Measurements from ENCODE around the gene SLCO4A1. TPM values are rescaled to one million over a fixed set of nuclear protein-coding genes. Genes with fewer than 3 reads are reported as not detected.
A peak's percentile ranks its signal among the peaks of the same experiment; 100 is the strongest.

SLCO4A1 gene
- total and polyA plus RNA-seq, 9 of the 15 experiments (the other 6 are each of a cell fraction or from before 2014, with no cell fraction given), result 1.6 to 21.9 (median 12.8) TPM

DNA sequence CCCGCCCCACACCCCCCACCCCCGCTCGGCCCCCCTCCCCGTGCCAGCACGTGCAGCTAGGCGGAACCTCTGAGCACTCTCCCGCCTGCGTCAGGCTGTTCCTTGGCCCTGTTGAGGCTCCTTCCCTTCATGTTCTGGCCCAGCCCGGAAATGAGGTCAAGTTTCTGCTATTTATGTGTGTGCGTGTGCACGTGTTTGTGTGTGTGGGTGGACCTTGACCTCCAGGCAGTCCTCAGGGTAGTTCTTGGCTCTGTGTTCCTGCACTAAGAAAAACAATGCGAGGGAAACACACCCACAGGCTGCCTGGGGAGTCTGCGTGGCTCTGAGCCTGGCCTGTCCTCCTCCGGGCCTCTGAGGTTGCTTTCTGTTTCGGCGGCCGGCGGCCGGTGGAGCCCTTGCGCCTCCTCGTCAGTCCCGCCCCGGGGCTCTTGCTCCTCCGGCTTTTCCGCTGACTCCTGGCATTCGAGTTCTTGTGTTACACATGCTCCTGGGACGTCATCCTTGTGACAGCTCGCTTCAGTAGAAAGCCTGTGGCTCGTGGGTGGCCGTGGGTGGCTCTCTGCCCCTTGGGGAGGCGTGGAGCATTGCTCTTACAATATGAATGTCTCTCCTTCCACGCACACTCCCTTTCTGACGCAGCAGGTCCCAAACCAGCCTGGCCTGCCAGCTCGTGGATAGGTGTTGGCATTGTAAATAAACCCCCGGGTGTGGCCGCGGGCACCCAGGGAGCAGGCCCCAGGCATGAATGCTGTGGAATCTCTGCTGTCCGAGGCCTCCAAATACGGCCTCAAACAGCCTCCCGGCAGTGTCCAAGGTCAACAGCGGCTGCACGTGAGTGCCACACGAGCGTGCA lies 10.0 kb downstream of the SLCO4A1 start (continued):
- TF ChIP-seq, protein P1, sequence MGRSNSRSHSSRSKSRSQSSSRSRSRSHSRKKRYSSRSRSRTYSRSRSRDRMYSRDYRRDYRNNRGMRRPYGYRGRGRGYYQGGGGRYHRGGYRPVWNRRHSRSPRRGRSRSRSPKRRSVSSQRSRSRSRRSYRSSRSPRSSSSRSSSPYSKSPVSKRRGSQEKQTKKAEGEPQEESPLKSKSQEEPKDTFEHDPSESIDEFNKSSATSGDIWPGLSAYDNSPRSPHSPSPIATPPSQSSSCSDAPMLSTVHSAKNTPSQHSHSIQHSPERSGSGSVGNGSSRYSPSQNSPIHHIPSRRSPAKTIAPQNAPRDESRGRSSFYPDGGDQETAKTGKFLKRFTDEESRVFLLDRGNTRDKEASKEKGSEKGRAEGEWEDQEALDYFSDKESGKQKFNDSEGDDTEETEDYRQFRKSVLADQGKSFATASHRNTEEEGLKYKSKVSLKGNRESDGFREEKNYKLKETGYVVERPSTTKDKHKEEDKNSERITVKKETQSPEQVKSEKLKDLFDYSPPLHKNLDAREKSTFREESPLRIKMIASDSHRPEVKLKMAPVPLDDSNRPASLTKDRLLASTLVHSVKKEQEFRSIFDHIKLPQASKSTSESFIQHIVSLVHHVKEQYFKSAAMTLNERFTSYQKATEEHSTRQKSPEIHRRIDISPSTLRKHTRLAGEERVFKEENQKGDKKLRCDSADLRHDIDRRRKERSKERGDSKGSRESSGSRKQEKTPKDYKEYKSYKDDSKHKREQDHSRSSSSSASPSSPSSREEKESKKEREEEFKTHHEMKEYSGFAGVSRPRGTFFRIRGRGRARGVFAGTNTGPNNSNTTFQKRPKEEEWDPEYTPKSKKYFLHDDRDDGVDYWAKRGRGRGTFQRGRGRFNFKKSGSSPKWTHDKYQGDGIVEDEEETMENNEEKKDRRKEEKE (IDR thresholded peaks at IDR 0.05; ENCODE audit: borderline replicate concordance in 1 of 2, control insufficient read depth in 1 of 2, low read depth in 2 of 2, low read length in 1 of 2), result no peak
- TF ChIP-seq, protein P2, sequence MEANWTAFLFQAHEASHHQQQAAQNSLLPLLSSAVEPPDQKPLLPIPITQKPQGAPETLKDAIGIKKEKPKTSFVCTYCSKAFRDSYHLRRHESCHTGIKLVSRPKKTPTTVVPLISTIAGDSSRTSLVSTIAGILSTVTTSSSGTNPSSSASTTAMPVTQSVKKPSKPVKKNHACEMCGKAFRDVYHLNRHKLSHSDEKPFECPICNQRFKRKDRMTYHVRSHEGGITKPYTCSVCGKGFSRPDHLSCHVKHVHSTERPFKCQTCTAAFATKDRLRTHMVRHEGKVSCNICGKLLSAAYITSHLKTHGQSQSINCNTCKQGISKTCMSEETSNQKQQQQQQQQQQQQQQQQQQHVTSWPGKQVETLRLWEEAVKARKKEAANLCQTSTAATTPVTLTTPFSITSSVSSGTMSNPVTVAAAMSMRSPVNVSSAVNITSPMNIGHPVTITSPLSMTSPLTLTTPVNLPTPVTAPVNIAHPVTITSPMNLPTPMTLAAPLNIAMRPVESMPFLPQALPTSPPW (CRISPR knock-in tag; IDR thresholded peaks at IDR 0.05), result peak; percentile 86
- no peak for TF ChIP-seq NFATC3 (IDR thresholded peaks at IDR 0.05)
- TF ChIP-seq ZNF174 (CRISPR knock-in tag; IDR thresholded peaks at IDR 0.05), result no peak
- no peak for TF ChIP-seq TAF9B (IDR thresholded peaks at IDR 0.05; ENCODE audit: partially characterized antibody)
- peak in 1 of 2 experiments; percentile 50; a peak in 1 of 4 replicates for TF ChIP-seq HDAC1 (IDR thresholded peaks at IDR 0.05)
- no peak for TF ChIP-seq SIX5 (IDR thresholded peaks at IDR 0.05; ENCODE audit: borderline replicate concordance in 1 of 2, insufficient read depth in 1 of 2, low read depth in 1 of 2, low read length in 2 of 2)
- TF ChIP-seq NR2C1 (IDR thresholded peaks at IDR 0.05), result no peak; the same call in 1 of the 2 replicates
- TF ChIP-seq NR2C1 (tag; IDR thresholded peaks at IDR 0.05), result peak; percentile 82
- no peak for TF ChIP-seq SP1 (CRISPR knock-in tag; IDR thresholded peaks at IDR 0.05)
- TF ChIP-seq, protein P3, sequence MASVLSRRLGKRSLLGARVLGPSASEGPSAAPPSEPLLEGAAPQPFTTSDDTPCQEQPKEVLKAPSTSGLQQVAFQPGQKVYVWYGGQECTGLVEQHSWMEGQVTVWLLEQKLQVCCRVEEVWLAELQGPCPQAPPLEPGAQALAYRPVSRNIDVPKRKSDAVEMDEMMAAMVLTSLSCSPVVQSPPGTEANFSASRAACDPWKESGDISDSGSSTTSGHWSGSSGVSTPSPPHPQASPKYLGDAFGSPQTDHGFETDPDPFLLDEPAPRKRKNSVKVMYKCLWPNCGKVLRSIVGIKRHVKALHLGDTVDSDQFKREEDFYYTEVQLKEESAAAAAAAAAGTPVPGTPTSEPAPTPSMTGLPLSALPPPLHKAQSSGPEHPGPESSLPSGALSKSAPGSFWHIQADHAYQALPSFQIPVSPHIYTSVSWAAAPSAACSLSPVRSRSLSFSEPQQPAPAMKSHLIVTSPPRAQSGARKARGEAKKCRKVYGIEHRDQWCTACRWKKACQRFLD (CRISPR knock-in tag; IDR thresholded peaks at IDR 0.05), result no peak
- no peak for TF ChIP-seq MBD2 (IDR thresholded peaks at IDR 0.05; ENCODE audit: borderline replicate concordance, low read depth)
- TF ChIP-seq FUS (optimal IDR thresholded peaks at IDR 0.05; ENCODE audit: low read depth, low read length), result no peak
- TF ChIP-seq CBX1 (IDR thresholded peaks at IDR 0.05; ENCODE audit: low read depth), result no peak
- no peak for TF ChIP-seq ZNF444 (CRISPR knock-in tag; IDR thresholded peaks at IDR 0.05)
- TF ChIP-seq ZNF699 (CRISPR knock-in tag; IDR thresholded peaks at IDR 0.05; ENCODE audit: insufficient replicate concordance), result no peak
- no peak for TF ChIP-seq NR4A1 (CRISPR knock-in tag; IDR thresholded peaks at IDR 0.05)
- TF ChIP-seq NR4A1 (tag; IDR thresholded peaks at IDR 0.05), result no peak
- TF ChIP-seq MYC (IDR thresholded peaks at IDR 0.05; ENCODE audit: low read depth, low read length), result peak; percentile 69
- TF ChIP-seq MYC (CRISPR knock-in tag; IDR thresholded peaks at IDR 0.05; ENCODE audit: borderline replicate concordance, low read depth), result no peak
- TF ChIP-seq, protein P4, sequence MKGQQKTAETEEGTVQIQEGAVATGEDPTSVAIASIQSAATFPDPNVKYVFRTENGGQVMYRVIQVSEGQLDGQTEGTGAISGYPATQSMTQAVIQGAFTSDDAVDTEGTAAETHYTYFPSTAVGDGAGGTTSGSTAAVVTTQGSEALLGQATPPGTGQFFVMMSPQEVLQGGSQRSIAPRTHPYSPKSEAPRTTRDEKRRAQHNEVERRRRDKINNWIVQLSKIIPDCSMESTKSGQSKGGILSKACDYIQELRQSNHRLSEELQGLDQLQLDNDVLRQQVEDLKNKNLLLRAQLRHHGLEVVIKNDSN (CRISPR knock-in tag; IDR thresholded peaks at IDR 0.05), result peak; percentile 64
- no peak for TF ChIP-seq PRMT5 (CRISPR knock-in tag; IDR thresholded peaks at IDR 0.05)

Data from K562 (cell line).